CD4-positive, alpha-beta T cell (primary cell): ENCODE results near the gene SLC25A1. TPM values are rescaled to one million over a fixed set of nuclear protein-coding genes. Genes with fewer than 3 reads are reported as not detected.

Experiments
- ATAC-seq: fragments of 200-7000 bp; cut with Tn5 transposase; one replicate; pipeline ENCODE4 v1.10.0; 2022; ENCODE audit warnings: mild to moderate bottlenecking; ENCODE audit not compliant: poor library complexity
- CTCF ChIA-PET: fragments of 350-600 bp; sonication (Branson Sonifier 250); formaldehyde crosslinking; loops from one replicate; lab custom pipeline; 2021; ENCODE audit warnings: antibody characterized with exemption, inconsistent platforms; lab: Charles Lee
- POLR2A ChIA-PET: fragments of 350-600 bp; sonication (Branson Sonifier 250); formaldehyde crosslinking; loops from one replicate; lab custom pipeline; 2021; ENCODE audit warnings: antibody characterized with exemption, inconsistent platforms; lab: Charles Lee
- DNase-seq, 14 experiments: peaks; one replicate each; pipeline ENCODE4 v3.0.0-alpha.2; 2013 to 2020; ENCODE audit warnings: mixed read lengths in 2 of 14
- H3K27ac ChIP-seq, 2 donors: one replicate each; pipeline versions ENCODE4 v1.5.1 to v1.7.0; 2013; ENCODE audit warnings: low read length in 2 of 2, low read depth in 1 of 2, mild to moderate bottlenecking in 1 of 2
- H3K27me3 ChIP-seq, 2 experiments: 1 replicate in 1 of 2; 2 replicates in 1 of 2; pipeline versions ENCODE4 v1.6.1 to v1.7.0; 2013; ENCODE audit warnings: low read length in 2 of 2, control low read depth in 1 of 2, mild to moderate bottlenecking in 1 of 2, moderate library complexity in 1 of 2; ENCODE audit not compliant: insufficient read depth in 2 of 2, control insufficient read depth in 1 of 2
- H3K36me3 ChIP-seq: one replicate; pipeline ENCODE4 v1.6.1; 2013; ENCODE audit warnings: low read length, control low read depth; ENCODE audit not compliant: insufficient read depth
- H3K4me1 ChIP-seq: one replicate; pipeline ENCODE4 v1.6.1; 2013; ENCODE audit warnings: low read length, control low read depth; ENCODE audit not compliant: insufficient read depth
- H3K4me3 ChIP-seq: one replicate; pipeline ENCODE4 v1.5.1; 2013; ENCODE audit warnings: mild to moderate bottlenecking, low read length, moderate library complexity
- H3K9me3 ChIP-seq, 2 experiments: 1 replicate in 1 of 2; 2 replicates in 1 of 2; pipeline versions ENCODE4 v1.6.1 to v1.7.0; 2013; ENCODE audit warnings: low read length in 2 of 2, mild to moderate bottlenecking in 2 of 2, control low read depth in 1 of 2, moderate library complexity in 1 of 2; ENCODE audit not compliant: control insufficient read depth in 1 of 2, insufficient read depth in 1 of 2
- H3K27ac Mint-ChIP-seq: one replicate; pipeline ENCODE4 v1.8.0; 2020; ENCODE audit warnings: mixed read lengths
- H3K27me3 Mint-ChIP-seq: one replicate; pipeline ENCODE4 v1.8.0; 2021; ENCODE audit warnings: mixed read lengths
- H3K36me3 Mint-ChIP-seq: one replicate; pipeline ENCODE4 v1.8.0; 2021; ENCODE audit warnings: low read depth, mixed read lengths
- H3K4me1 Mint-ChIP-seq: one replicate; pipeline ENCODE4 v1.8.0; 2021; ENCODE audit warnings: low read depth, mixed read lengths
- H3K4me3 Mint-ChIP-seq: one replicate; pipeline ENCODE4 v1.8.0; 2020; ENCODE audit warnings: mild to moderate bottlenecking, mixed read lengths
- H3K9me3 Mint-ChIP-seq: one replicate; pipeline ENCODE4 v1.8.0; 2020; ENCODE audit warnings: mixed read lengths
- intact Hi-C, 2 experiments: fragments of 100-400 bp; cut with DNase I in 1 of 2; cut with micrococcal nuclease in 1 of 2; formaldehyde crosslinking; loops; one replicate each; pipeline versions ENCODE4 v1.15.1 to v1.9.0; 2023 to 2025; cut with DNase I, micrococcal nuclease
- total RNA-seq, 174 experiments: library from RNA in 2 of 174; stranded (reverse) in 2 of 174; gene quantifications; one replicate each; pipeline ENCODE4 v1.2.3 and lab custom pipeline; 2021 to 2026
- TF ChIP-seq, protein P1 (sequence below): fragments of 200-600 bp; IDR thresholded peaks from one replicate; pipeline ENCODE4 v1.8.0; 2022; ENCODE audit warnings: antibody characterized with exemption, mild to moderate bottlenecking

The SLC25A1 gene
- total RNA-seq, 2 experiments from 2014 or later: 17.6 to 18.0 TPM

GRCh38 chr22:19213001-19213400 is 34.5 kb upstream of the SLC25A1 start:
- H3K27ac Mint-ChIP-seq: no peak overlapping the region
- Histone ChIP-seq H3K4me3 (no peak overlapping the region), H3K4me1 (peaks cover 3% of the 10 kb centered on the region), H3K9me3 (no peaks in the 10 kb centered on the region), H3K27me3 (peaks cover 0 to 10% of the 10 kb centered on the region in 2 experiments), H3K27ac (no peak overlapping the region), H3K36me3 (no peaks in the 10 kb centered on the region)
- DNase-seq: no peak
- H3K36me3 Mint-ChIP-seq: no peaks in the 10 kb centered on the region
- no peak for ATAC-seq
- H3K9me3 Mint-ChIP-seq: no peaks in the 10 kb centered on the region
- H3K27me3 Mint-ChIP-seq: peaks cover 31% of the 10 kb centered on the region
- intact Hi-C loops: no loop called here
- TF ChIP-seq, protein P1, sequence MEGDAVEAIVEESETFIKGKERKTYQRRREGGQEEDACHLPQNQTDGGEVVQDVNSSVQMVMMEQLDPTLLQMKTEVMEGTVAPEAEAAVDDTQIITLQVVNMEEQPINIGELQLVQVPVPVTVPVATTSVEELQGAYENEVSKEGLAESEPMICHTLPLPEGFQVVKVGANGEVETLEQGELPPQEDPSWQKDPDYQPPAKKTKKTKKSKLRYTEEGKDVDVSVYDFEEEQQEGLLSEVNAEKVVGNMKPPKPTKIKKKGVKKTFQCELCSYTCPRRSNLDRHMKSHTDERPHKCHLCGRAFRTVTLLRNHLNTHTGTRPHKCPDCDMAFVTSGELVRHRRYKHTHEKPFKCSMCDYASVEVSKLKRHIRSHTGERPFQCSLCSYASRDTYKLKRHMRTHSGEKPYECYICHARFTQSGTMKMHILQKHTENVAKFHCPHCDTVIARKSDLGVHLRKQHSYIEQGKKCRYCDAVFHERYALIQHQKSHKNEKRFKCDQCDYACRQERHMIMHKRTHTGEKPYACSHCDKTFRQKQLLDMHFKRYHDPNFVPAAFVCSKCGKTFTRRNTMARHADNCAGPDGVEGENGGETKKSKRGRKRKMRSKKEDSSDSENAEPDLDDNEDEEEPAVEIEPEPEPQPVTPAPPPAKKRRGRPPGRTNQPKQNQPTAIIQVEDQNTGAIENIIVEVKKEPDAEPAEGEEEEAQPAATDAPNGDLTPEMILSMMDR: no peak
- CTCF ChIA-PET: no interaction called here
- no peak overlapping the region for H3K4me3 Mint-ChIP-seq
- POLR2A ChIA-PET: no interaction called here
- H3K4me1 Mint-ChIP-seq: peaks cover 4% of the 10 kb centered on the region

DNA sequence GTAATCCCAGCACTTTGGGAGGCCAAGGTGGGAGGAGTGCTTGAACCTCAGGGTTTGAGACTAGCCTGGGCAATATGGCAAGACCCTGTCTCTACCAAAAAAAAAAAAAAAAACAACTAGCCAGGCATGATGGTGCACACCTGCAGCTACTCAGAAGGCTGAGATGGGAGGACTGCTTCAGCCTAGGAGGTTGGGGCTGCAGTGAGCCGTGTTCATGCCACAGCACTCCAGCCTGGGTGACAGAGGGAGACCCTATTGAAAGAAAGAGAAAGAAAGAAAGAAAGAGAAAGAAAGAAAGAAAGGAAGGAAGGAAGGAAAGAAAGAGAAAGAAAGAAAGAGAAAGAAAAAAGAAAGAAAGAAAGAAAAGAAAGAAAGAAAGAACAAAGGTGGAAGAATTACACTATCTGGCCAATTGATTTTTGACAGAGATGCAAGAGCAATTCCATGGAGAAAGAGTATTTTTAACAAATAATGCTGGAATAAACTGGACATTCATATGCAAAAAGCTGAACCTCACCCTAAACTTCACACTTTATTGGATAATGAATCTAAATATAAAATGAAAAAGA is 33.9 kb upstream of the SLC25A1 start:
- Histone ChIP-seq H3K4me1 (no peaks in the 10 kb centered on the region), H3K4me3 (no peak overlapping the region), H3K27me3 (peaks cover 0 to 10% of the 10 kb centered on the region in 2 experiments), H3K27ac (no peak overlapping the region), H3K36me3 (no peaks in the 10 kb centered on the region), H3K9me3 (no peaks in the 10 kb centered on the region)
- peaks cover 31% of the 10 kb centered on the region for H3K27me3 Mint-ChIP-seq
- CTCF ChIA-PET: no interaction called here
- DNase-seq (no peak), ATAC-seq (no peak)
- POLR2A ChIA-PET: no interaction called here
- H3K36me3 Mint-ChIP-seq: no peaks in the 10 kb centered on the region
- H3K27ac Mint-ChIP-seq: no peak overlapping the region
- no peak overlapping the region for H3K4me3 Mint-ChIP-seq
- H3K4me1 Mint-ChIP-seq: no peaks in the 10 kb centered on the region
- intact Hi-C loops: no loop called here
- TF ChIP-seq, protein P1: no peak
- H3K9me3 Mint-ChIP-seq: no peaks in the 10 kb centered on the region

GRCh38 chr22:19210188-19210587 is 31.7 kb upstream of the SLC25A1 start:
- ChIA-PET POLR2A (no interaction called here), CTCF (no interaction called here)
- Mint-ChIP-seq H3K9me3 (no peaks in the 10 kb centered on the region), H3K27ac (no peak overlapping the region), H3K36me3 (no peaks in the 10 kb centered on the region), H3K4me3 (no peak overlapping the region), H3K27me3 (peaks cover 31% of the 10 kb centered on the region), H3K4me1 (no peaks in the 10 kb centered on the region)
- ATAC-seq: no peak
- intact Hi-C loops: no loop called here
- Histone ChIP-seq H3K9me3 (no peaks in the 10 kb centered on the region), H3K27me3 (peaks cover 0 to 10% of the 10 kb centered on the region in 2 experiments), H3K27ac (no peak overlapping the region), H3K4me1 (no peaks in the 10 kb centered on the region), H3K4me3 (no peak overlapping the region), H3K36me3 (no peaks in the 10 kb centered on the region)
- no peak for DNase-seq
- TF ChIP-seq, protein P1: no peak
